Body of pancreas (tissue), 4 donors: ENCODE measurements around the gene ABCC9. TPM values are rescaled to one million over a fixed set of nuclear protein-coding genes. Genes with fewer than 3 reads are reported as not detected.

ENCODE experiments used
- ATAC-seq: fragments of 150-250 bp; one replicate; pipeline ENCODE4 v1.9.1; 2016
- DNase-seq, 4 donors: peaks; one replicate each; pipeline ENCODE4 v3.0.0-alpha.2; 2019
- H3K27ac ChIP-seq, 4 donors: fragments of 200-600 bp; sonication (generic); 1 replicate in 3 of 4; 2 replicates in 1 of 4; pipeline versions ENCODE4 v1.5.1 to v1.6.1; 2016 to 2019; ENCODE audit warnings: mild to moderate bottlenecking in 1 of 4, mixed read lengths in 1 of 4, moderate library complexity in 1 of 4
- H3K27me3 ChIP-seq, 2 donors: fragments of 200-600 bp; sonication (generic); one replicate each; pipeline ENCODE4 v1.6.0; 2016; ENCODE audit warnings: mild to moderate bottlenecking in 1 of 2
- H3K36me3 ChIP-seq, 2 donors: fragments of 200-600 bp; sonication (generic); replicated peaks in 1 of 2; 2 replicates each; pipeline ENCODE4 v1.5.1; 2016; ENCODE audit warnings: low read depth in 2 of 2; ENCODE audit not compliant: insufficient read depth in 1 of 2
- H3K4me1 ChIP-seq: fragments of 200-600 bp; sonication (generic); one replicate; pipeline ENCODE4 v1.6.0; 2016
- H3K4me3 ChIP-seq, 2 donors: fragments of 200-600 bp; sonication (generic); 1 replicate in 1 of 2; 2 replicates in 1 of 2; pipeline ENCODE4 v1.5.1; 2016 to 2019
- H3K9me3 ChIP-seq, 3 donors: fragments of 200-600 bp; sonication (generic); 1 replicate in 2 of 3; 2 replicates in 1 of 3; pipeline ENCODE4 v1.5.1; 2016
- POLR2A ChIP-seq, 3 donors: fragments of 450-650 bp; IDR thresholded peaks; one replicate each; pipeline ENCODE4 v1.6.1; 2016; ENCODE audit warnings: antibody characterized with exemption in 3 of 3, mild to moderate bottlenecking in 2 of 3
- WGBS, 2 donors: methylation state at CpG; one replicate each; pipeline ENCODE4 v1.1.5; 2017; 5-methylcytosine and 5-hydroxymethylcytosine counted together
- intact Hi-C: fragments of 100-400 bp; cut with DNase I; formaldehyde crosslinking; loops from one replicate; pipeline ENCODE4 v1.15.1; 2023
- total RNA-seq, 2 donors: library from RNA; depleted of rRNA; stranded (reverse); fragments of >200 nt; gene quantifications; one replicate each; pipeline ENCODE4 v1.1.0, GENCODE V29; 2016
- TF ChIP-seq, protein P1 (sequence below), 7 experiments: fragments of 450-650 bp in 4 of 7; fragments of 200-600 bp in 3 of 7; sonication (generic) in 3 of 7; IDR thresholded peaks; one replicate each; pipeline ENCODE4 v1.5.1; 2016 to 2019; ENCODE audit warnings: antibody characterized with exemption in 7 of 7

The ABCC9 gene
- total RNA-seq, 2 donors from 2014 or later: 12.2 to 13.2 TPM

GRCh38 chr12:21985155-21985554 is 43.9 kb upstream of the ABCC9 start:
- 85 to 88% methylated on average over 2 of the region's 2 CpGs for WGBS, 2 donors
- H3K9me3 ChIP-seq: no peaks in the 10 kb centered on the region
- H3K27ac ChIP-seq: no peak overlapping the region
- H3K4me1 ChIP-seq: no peaks in the 10 kb centered on the region
- DNase-seq: no peak
- intact Hi-C loops: no loop called here
- TF ChIP-seq, protein P1, sequence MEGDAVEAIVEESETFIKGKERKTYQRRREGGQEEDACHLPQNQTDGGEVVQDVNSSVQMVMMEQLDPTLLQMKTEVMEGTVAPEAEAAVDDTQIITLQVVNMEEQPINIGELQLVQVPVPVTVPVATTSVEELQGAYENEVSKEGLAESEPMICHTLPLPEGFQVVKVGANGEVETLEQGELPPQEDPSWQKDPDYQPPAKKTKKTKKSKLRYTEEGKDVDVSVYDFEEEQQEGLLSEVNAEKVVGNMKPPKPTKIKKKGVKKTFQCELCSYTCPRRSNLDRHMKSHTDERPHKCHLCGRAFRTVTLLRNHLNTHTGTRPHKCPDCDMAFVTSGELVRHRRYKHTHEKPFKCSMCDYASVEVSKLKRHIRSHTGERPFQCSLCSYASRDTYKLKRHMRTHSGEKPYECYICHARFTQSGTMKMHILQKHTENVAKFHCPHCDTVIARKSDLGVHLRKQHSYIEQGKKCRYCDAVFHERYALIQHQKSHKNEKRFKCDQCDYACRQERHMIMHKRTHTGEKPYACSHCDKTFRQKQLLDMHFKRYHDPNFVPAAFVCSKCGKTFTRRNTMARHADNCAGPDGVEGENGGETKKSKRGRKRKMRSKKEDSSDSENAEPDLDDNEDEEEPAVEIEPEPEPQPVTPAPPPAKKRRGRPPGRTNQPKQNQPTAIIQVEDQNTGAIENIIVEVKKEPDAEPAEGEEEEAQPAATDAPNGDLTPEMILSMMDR (IDR thresholded peaks at IDR 0.05): no peak
- no peak for ATAC-seq
- no peaks in the 10 kb centered on the region for H3K27me3 ChIP-seq
- H3K4me3 ChIP-seq: no peak overlapping the region
- no peaks in the 10 kb centered on the region for H3K36me3 ChIP-seq

GRCh38 chr12:21984375-21984774 is 43.1 kb upstream of the ABCC9 start:
- Histone ChIP-seq H3K36me3 (no peaks in the 10 kb centered on the region), H3K4me3 (no peak overlapping the region), H3K27me3 (no peaks in the 10 kb centered on the region), H3K27ac (no peak overlapping the region), H3K9me3 (no peaks in the 10 kb centered on the region), H3K4me1 (no peaks in the 10 kb centered on the region)
- DNase-seq (no peak), ATAC-seq (no peak)
- intact Hi-C loops: no loop called here
- TF ChIP-seq POLR2A (IDR thresholded peaks at IDR 0.05): no peak
- TF ChIP-seq, protein P1 (IDR thresholded peaks at IDR 0.05): no peak

- intact Hi-C loops: no loop called here
- ATAC-seq (no peak), DNase-seq (no peak)
These were observed 41.9 kb upstream of the ABCC9 start for GRCh38 chr12:21983095-21983494.

GRCh38 chr12:21980544-21980943 is 39.3 kb upstream of the ABCC9 start:
- no peaks in the 10 kb centered on the region for H3K9me3 ChIP-seq
- WGBS, 2 donors: 74 to 78% methylated on average over 1 of the region's 1 CpG
- H3K4me1 ChIP-seq: no peaks in the 10 kb centered on the region
- intact Hi-C loops: no loop called here
- H3K36me3 ChIP-seq: no peaks in the 10 kb centered on the region
- TF ChIP-seq, protein P1 (IDR thresholded peaks at IDR 0.05): no peak
- TF ChIP-seq POLR2A (IDR thresholded peaks at IDR 0.05): no peak
- DNase-seq: no peak
- H3K27ac ChIP-seq: no peak overlapping the region
- no peak overlapping the region for H3K4me3 ChIP-seq
- no peaks in the 10 kb centered on the region for H3K27me3 ChIP-seq
- no peak for ATAC-seq

More at GRCh38 chr12:21983095-21983494, 41.9 kb upstream of the ABCC9 start:
- Histone ChIP-seq H3K27ac (no peak overlapping the region), H3K27me3 (no peaks in the 10 kb centered on the region), H3K36me3 (no peaks in the 10 kb centered on the region), H3K9me3 (no peaks in the 10 kb centered on the region), H3K4me1 (no peaks in the 10 kb centered on the region), H3K4me3 (no peak overlapping the region)
- WGBS, 2 donors: 53 to 61% methylated on average over 3 of the region's 3 CpGs
- TF ChIP-seq POLR2A (IDR thresholded peaks at IDR 0.05): no peak
- TF ChIP-seq, protein P1 (IDR thresholded peaks at IDR 0.05): no peak

DNA sequence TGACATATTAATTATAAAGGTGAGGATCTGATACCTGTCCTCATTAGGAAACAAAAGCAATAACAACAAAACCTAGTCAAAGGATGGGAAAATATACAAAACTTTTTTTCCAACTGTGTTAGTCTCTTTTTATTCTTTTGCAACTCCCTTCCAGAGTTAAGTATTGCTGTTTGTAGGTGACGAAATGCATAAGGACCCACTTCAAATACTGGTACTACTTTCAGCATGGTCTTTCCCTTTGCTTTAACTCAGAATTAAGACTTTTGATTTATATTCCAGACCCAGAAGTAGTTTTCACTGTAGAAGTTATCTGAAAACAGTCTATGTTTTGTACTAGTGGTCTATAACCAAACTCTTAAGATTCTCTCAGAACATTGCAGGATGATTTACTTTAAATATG is 34.1 kb upstream of the ABCC9 start:
- intact Hi-C loops: no loop called here
- Histone ChIP-seq H3K27me3 (no peaks in the 10 kb centered on the region), H3K27ac (no peak overlapping the region), H3K9me3 (no peaks in the 10 kb centered on the region), H3K4me1 (no peaks in the 10 kb centered on the region), H3K4me3 (no peak overlapping the region), H3K36me3 (no peaks in the 10 kb centered on the region)
- no peak for ATAC-seq
- TF ChIP-seq, protein P1 (IDR thresholded peaks at IDR 0.05): no peak
- TF ChIP-seq POLR2A (IDR thresholded peaks at IDR 0.05): no peak
- 87 to 96% methylated on average over 1 of the region's 1 CpG for WGBS, 2 donors
- DNase-seq: no peak
